Gastroesophageal sphincter (tissue), 4 donors: ENCODE results near the gene LMO7. TPM values are rescaled to one million over a fixed set of nuclear protein-coding genes. Genes with fewer than 3 reads are reported as not detected.

Source experiments
- ATAC-seq: fragments of 150-250 bp; one replicate; pipeline ENCODE4 v1.9.1; 2016; ENCODE audit warnings: mild to moderate bottlenecking, moderate library complexity
- H3K27ac ChIP-seq, 4 donors: fragments of 200-600 bp; sonication (generic) in 3 of 4; 1 replicate in 3 of 4; 2 replicates in 1 of 4; pipeline ENCODE4 v1.5.1; 2016 to 2019
- H3K27me3 ChIP-seq: fragments of 200-600 bp; sonication (generic); one replicate; pipeline ENCODE4 v1.5.1; 2019
- H3K36me3 ChIP-seq, 2 donors: fragments of 200-600 bp; sonication (generic); one replicate each; pipeline ENCODE4 v1.5.1; 2019; ENCODE audit warnings: control low read depth in 1 of 2
- H3K4me1 ChIP-seq, 3 donors: fragments of 200-600 bp; sonication (generic); 1 replicate in 2 of 3; 2 replicates in 1 of 3; pipeline ENCODE4 v1.5.1; 2016 to 2019; ENCODE audit warnings: control low read depth in 2 of 3
- H3K4me3 ChIP-seq, 2 donors: fragments of 200-600 bp; sonication (generic); one replicate each; pipeline ENCODE4 v1.5.1; 2019; ENCODE audit warnings: mild to moderate bottlenecking in 1 of 2, moderate library complexity in 1 of 2
- H3K9me3 ChIP-seq, 3 donors: fragments of 200-600 bp; sonication (generic); one replicate each; pipeline ENCODE4 v1.5.1; 2017 to 2019; ENCODE audit warnings: control low read depth in 2 of 3
- CTCF ChIP-seq, 4 experiments: fragments of 200-600 bp in 2 of 4; fragments of 450-650 bp in 2 of 4; sonication (generic) in 1 of 4; IDR thresholded peaks; one replicate each; pipeline ENCODE4 v1.5.1; 2017 to 2019; ENCODE audit warnings: antibody characterized with exemption in 4 of 4, mild to moderate bottlenecking in 2 of 4, moderate library complexity in 2 of 4
- EP300 ChIP-seq: sonication (generic); formaldehyde crosslinking; IDR thresholded peaks from one replicate; pipeline ENCODE4 v1.6.1; 2017; ENCODE audit warnings: antibody characterized with exemption, mild to moderate bottlenecking
- POLR2A ChIP-seq, 2 donors: fragments of 450-650 bp; IDR thresholded peaks; one replicate each; pipeline ENCODE4 v1.6.1; 2017; ENCODE audit warnings: antibody characterized with exemption in 2 of 2, mild to moderate bottlenecking in 2 of 2, moderate library complexity in 1 of 2
- POLR2AphosphoS5 ChIP-seq: sonication (generic); formaldehyde crosslinking; IDR thresholded peaks from one replicate; pipeline ENCODE4 v1.6.1; 2017; ENCODE audit warnings: antibody characterized with exemption
- WGBS, 2 donors: methylation state at CpG; one replicate each; pipeline ENCODE4 v1.1.5; 2018; ENCODE audit warnings: low coverage in 1 of 2; 5-methylcytosine and 5-hydroxymethylcytosine counted together
- total RNA-seq, 4 donors: library from RNA; depleted of rRNA; stranded (reverse); fragments of >200 nt; gene quantifications; one replicate each; pipeline ENCODE4 v1.1.0, GENCODE V29; 2016

LMO7 gene
- total RNA-seq, 4 donors from 2014 or later: 15.1 to 45.0 (median 26.8) TPM

GRCh38 chr13:75754936-75755335 lies 118.8 kb downstream of the LMO7 start:
- ATAC-seq: no peak
- no peak overlapping the region for H3K4me3 ChIP-seq
- 90 to 92% methylated on average over 2 to 3 of the region's 3 CpGs for WGBS, 2 donors
- H3K27me3 ChIP-seq: no peaks in the 10 kb centered on the region
- H3K9me3 ChIP-seq: no peaks in the 10 kb centered on the region
- H3K36me3 ChIP-seq: no peaks in the 10 kb centered on the region
- H3K27ac ChIP-seq: no peak overlapping the region
- peaks cover 0 to 6% (median 0%) of the 10 kb centered on the region in 3 donors for H3K4me1 ChIP-seq
- no peak for TF ChIP-seq POLR2AphosphoS5
- no peak for TF ChIP-seq EP300
- no peak for TF ChIP-seq POLR2A (IDR thresholded peaks at IDR 0.05)
- TF ChIP-seq CTCF (IDR thresholded peaks at IDR 0.05): no peak

GRCh38 chr13:75757336-75757735 lies 121.2 kb downstream of the LMO7 start:
- no peaks in the 10 kb centered on the region for H3K27me3 ChIP-seq
- no peaks in the 10 kb centered on the region for H3K36me3 ChIP-seq
- H3K4me3 ChIP-seq: no peak overlapping the region
- no peak for ATAC-seq
- TF ChIP-seq POLR2AphosphoS5: no peak
- no peak for TF ChIP-seq CTCF (IDR thresholded peaks at IDR 0.05)
- no peak for TF ChIP-seq POLR2A (IDR thresholded peaks at IDR 0.05)
- no peak for TF ChIP-seq EP300
- no peak overlapping the region for H3K27ac ChIP-seq
- H3K4me1 ChIP-seq: peaks cover 0 to 12% (median 0%) of the 10 kb centered on the region in 3 donors
- H3K9me3 ChIP-seq: no peaks in the 10 kb centered on the region

GRCh38 chr13:75759531-75759930 lies 123.4 kb downstream of the LMO7 start:
- 88 to 99% methylated on average over 3 to 6 of the region's 7 CpGs for WGBS, 2 donors
- Histone ChIP-seq H3K27me3 (no peaks in the 10 kb centered on the region), H3K36me3 (no peaks in the 10 kb centered on the region), H3K9me3 (no peaks in the 10 kb centered on the region), H3K4me1 (peaks cover 0 to 31% (median 0%) of the 10 kb centered on the region in 3 donors), H3K4me3 (no peak overlapping the region), H3K27ac (peak overlapping the region in 1 of 4 donors; percentile 70)
- TF ChIP-seq POLR2AphosphoS5: no peak
- TF ChIP-seq EP300: no peak
- no peak for TF ChIP-seq POLR2A (IDR thresholded peaks at IDR 0.05)
- TF ChIP-seq CTCF (IDR thresholded peaks at IDR 0.05): no peak
- ATAC-seq: no peak

- peak; percentile 46 for ATAC-seq
- peak overlapping the region; percentile 43 to 70 (median 56) for H3K27ac ChIP-seq
Observed at GRCh38 chr13:75760131-75761021, 124.2 kb downstream of the LMO7 start.

More at GRCh38 chr13:75760131-75761021, 124.2 kb downstream of the LMO7 start:
- Histone ChIP-seq H3K9me3 (no peaks in the 10 kb centered on the region), H3K4me1 (peaks cover 0 to 33% (median 0%) of the 10 kb centered on the region in 3 donors), H3K4me3 (peak overlapping the region; percentile 40 to 46), H3K27me3 (no peaks in the 10 kb centered on the region), H3K36me3 (no peaks in the 10 kb centered on the region)
- WGBS, 2 donors: 21 to 28% methylated on average over 5 to 9 of the region's 9 CpGs
- TF ChIP-seq CTCF (IDR thresholded peaks at IDR 0.05) (peak in 2 of 4 experiments; percentile 25 to 31), POLR2AphosphoS5 (no peak), EP300 (no peak)
